Mucosa of descending colon (tissue), 3 donors: ENCODE measurements around the gene SECTM1. TPM values are rescaled to one million over a fixed set of nuclear protein-coding genes. Genes with fewer than 3 reads are reported as not detected.
A peak's percentile ranks its signal among the peaks of the same experiment; 100 is the strongest.

Experiments used
- ATAC-seq: fragments of 200-7000 bp; cut with Tn5 transposase; one replicate; pipeline ENCODE4 v1.9.1; 2020; ENCODE audit warnings: mild to moderate bottlenecking, moderate library complexity
- DNase-seq, 3 donors: peaks; one replicate each; pipeline ENCODE4 v3.0.0-alpha.2; 2020
- H3K36me3 ChIP-seq: fragments of 200-600 bp; one replicate; pipeline ENCODE4 v1.8.0; 2021; ENCODE audit warnings: low read depth, mild to moderate bottlenecking
- H3K4me1 ChIP-seq: fragments of 200-600 bp; one replicate; pipeline ENCODE4 v1.8.0; 2021; ENCODE audit warnings: low read depth, mild to moderate bottlenecking
- H3K4me3 ChIP-seq: fragments of 200-600 bp; one replicate; pipeline ENCODE4 v1.8.0; 2021; ENCODE audit warnings: mild to moderate bottlenecking
- H3K9me3 ChIP-seq: fragments of 200-600 bp; one replicate; pipeline ENCODE4 v1.8.0; 2021; ENCODE audit warnings: mild to moderate bottlenecking
- intact Hi-C, 2 donors: fragments of 100-400 bp; cut with DNase I in 1 of 2; cut with micrococcal nuclease in 1 of 2; formaldehyde crosslinking; loops; one replicate each; pipeline versions ENCODE4 v1.11.0 to v1.11.1; 2022; cut with DNase I, micrococcal nuclease
- total RNA-seq, 3 donors: library from RNA; stranded (reverse); fragmentation: NEBNext Ultra II Directional in 2 of 3; extraction: Animal tissue kit (Norgen Biotek cat#: 25700) in 2 of 3; gene quantifications; one replicate each; pipeline versions ENCODE4 v1.2.1 to v1.2.4, GENCODE V29; 2021 to 2023
- TF ChIP-seq, protein P1 (sequence below): fragments of 200-600 bp; IDR thresholded peaks from one replicate; pipeline ENCODE4 v1.8.0; 2022; ENCODE audit warnings: antibody characterized with exemption, mild to moderate bottlenecking
- donor health status: DM: no; HTN: no; CAD: no; lungs with moderate emphysema.
- donor health status: DM: no; HTN: no; CAD: no.
- donor health status: DM: no; HTN: yes; CAD: no.

The SECTM1 gene
- total RNA-seq, 3 donors from 2014 or later: 127 to 268 (median 213) TPM

DNA sequence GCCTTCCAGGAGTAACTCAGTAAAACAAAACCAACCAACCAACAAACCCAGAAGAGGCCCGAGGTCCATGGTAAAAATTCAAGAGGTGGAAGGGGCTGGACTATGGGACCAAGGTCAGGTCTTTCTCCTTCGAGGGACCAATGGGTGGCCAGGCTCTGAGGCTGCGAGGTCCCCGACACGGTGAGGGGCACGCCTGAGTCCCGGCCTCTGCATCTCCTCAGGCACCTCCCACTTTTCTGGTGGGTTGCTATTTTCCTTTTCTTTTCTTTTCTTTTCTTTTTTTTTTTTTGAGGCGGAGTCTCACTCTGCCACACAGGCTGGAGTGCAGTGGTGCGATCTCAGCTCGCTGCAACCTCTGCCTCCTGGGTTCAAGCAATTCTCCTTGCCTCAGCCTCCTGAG is 34.1 kb downstream of the SECTM1 start:
- ATAC-seq (no peak), DNase-seq (peak in 1 of 3 donors; percentile 35)
- intact Hi-C loops: no loop called here
- Histone ChIP-seq H3K4me1 (peaks cover 41% of the 10 kb centered on the region), H3K9me3 (no peaks in the 10 kb centered on the region), H3K36me3 (no peaks in the 10 kb centered on the region), H3K4me3 (no peak overlapping the region)
- TF ChIP-seq, protein P1, sequence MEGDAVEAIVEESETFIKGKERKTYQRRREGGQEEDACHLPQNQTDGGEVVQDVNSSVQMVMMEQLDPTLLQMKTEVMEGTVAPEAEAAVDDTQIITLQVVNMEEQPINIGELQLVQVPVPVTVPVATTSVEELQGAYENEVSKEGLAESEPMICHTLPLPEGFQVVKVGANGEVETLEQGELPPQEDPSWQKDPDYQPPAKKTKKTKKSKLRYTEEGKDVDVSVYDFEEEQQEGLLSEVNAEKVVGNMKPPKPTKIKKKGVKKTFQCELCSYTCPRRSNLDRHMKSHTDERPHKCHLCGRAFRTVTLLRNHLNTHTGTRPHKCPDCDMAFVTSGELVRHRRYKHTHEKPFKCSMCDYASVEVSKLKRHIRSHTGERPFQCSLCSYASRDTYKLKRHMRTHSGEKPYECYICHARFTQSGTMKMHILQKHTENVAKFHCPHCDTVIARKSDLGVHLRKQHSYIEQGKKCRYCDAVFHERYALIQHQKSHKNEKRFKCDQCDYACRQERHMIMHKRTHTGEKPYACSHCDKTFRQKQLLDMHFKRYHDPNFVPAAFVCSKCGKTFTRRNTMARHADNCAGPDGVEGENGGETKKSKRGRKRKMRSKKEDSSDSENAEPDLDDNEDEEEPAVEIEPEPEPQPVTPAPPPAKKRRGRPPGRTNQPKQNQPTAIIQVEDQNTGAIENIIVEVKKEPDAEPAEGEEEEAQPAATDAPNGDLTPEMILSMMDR: no peak

DNA sequence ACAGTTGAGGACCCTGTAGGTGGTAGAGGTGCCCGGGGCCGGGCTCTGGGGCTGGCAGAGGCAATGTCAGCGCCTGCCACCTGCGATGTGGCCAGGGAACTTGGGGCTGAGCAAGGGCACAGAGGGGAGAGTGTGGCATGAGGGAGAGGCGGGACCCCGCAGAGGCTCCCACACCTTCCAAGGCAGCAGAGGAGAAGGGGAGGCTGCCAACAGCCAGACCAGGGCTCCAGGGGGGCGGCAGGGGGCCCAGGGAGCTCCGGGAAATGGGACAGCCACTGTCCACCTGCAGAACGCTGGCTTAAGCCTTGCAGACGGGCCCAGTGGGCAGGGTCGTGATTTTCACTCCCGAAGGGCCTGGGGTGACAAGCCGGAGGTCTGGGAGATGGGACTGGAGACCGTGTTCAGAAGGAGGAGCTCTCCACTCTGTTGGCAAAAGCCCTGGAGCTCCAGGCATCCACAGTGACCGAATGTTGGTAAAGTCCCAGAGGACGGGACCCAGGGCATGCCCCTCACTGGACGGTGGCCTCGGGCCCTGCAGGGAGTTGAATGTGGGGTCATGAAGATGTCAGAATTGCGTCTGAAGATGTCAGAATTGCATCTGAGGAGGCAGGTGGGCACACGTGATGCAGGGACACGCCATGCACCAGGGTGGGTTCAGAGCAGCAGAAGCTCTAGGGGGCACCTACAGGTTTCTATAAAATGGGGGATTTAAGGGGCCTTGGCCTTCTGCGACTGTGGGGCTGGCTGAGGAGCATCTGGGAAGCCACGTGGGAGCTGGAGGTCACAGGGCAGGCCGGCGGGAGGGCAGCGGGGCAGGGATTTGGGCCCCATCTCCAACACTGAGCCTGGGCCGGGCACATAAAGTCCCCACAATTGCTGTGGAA is 34.8 kb downstream of the SECTM1 start:
- intact Hi-C loops: no loop called here
- no peaks in the 10 kb centered on the region for H3K9me3 ChIP-seq
- H3K4me3 ChIP-seq: no peak overlapping the region
- DNase-seq (no peak), ATAC-seq (no peak)
- no peaks in the 10 kb centered on the region for H3K36me3 ChIP-seq
- peaks cover 48% of the 10 kb centered on the region for H3K4me1 ChIP-seq
- TF ChIP-seq, protein P1: no peak

DNA sequence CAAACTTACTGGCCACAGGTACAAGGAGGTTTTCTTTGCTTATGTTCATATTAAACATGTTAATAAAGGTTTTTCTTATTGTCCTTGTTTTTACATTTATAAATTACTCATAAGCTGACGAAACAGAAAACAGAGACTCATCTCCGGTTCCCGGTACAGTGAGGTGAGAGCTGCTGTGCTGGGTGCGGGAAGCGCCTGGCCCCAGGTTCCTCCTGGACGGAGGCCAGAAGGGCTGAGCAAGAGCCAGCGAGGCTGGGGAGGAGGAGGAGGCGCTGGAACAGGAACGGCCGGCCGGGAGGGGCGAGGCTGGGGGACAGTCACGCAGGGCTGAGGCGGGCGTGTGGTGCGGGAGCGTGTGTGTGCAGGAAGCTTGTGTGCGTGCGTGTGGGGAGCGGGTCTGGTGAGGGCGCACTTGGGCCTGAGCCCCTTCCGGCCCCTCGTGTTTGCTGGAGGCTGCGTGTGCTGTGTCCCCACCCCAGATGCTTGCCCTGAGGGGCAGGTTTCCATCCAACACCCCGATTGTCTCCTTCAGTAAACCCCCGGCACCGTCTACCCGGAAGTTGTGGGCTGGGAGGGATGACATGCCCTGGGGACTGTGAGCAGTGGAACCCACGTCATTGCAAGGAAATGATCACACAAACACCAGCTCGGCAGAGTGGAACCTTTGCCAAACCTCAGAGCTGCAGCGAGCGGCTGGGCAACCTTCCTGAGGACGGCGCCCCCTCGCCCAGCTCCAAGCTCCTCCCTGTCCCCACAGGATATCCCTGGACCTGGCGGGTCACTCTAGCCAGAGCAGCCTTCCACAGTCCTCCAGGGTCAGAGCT is 35.6 kb downstream of the SECTM1 start:
- peak; percentile 75 for ATAC-seq
- TF ChIP-seq, protein P1: no peak
- Histone ChIP-seq H3K4me3 (peak overlapping the region; percentile 11), H3K4me1 (peaks cover 49% of the 10 kb centered on the region), H3K9me3 (no peaks in the 10 kb centered on the region), H3K36me3 (no peaks in the 10 kb centered on the region)
- DNase-seq: peak; percentile 92 to 96 (median 94)
- intact Hi-C loops: no loop called here

DNA sequence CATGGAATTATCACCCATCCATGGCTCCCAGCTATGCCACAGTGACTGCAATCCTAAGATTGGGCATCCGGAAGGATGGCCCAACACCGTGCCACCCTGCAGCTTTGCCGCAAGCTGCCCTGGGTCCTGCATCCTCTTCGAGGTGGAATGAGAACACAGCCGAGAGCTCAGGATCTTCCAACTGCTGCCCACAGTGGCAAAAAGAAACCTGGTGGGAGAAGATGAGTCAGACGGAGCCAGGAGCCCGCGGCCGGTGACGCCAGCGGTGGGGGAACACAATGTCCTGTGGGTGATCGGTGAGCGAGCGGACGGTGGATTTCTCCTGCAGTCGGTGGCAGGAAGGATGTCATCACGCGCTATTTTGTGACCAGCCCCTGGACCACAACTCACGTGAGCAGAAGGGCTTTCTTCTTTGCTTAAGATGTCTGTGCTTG is 36.3 kb downstream of the SECTM1 start:
- H3K4me1 ChIP-seq: peaks cover 50% of the 10 kb centered on the region
- H3K9me3 ChIP-seq: no peaks in the 10 kb centered on the region
- peak; percentile 77 to 95 (median 83) for DNase-seq
- TF ChIP-seq, protein P1: no peak
- intact Hi-C loops: no loop called here
- peak; percentile 27 for ATAC-seq
- peak overlapping the region; percentile 11 for H3K4me3 ChIP-seq
- no peaks in the 10 kb centered on the region for H3K36me3 ChIP-seq

DNA sequence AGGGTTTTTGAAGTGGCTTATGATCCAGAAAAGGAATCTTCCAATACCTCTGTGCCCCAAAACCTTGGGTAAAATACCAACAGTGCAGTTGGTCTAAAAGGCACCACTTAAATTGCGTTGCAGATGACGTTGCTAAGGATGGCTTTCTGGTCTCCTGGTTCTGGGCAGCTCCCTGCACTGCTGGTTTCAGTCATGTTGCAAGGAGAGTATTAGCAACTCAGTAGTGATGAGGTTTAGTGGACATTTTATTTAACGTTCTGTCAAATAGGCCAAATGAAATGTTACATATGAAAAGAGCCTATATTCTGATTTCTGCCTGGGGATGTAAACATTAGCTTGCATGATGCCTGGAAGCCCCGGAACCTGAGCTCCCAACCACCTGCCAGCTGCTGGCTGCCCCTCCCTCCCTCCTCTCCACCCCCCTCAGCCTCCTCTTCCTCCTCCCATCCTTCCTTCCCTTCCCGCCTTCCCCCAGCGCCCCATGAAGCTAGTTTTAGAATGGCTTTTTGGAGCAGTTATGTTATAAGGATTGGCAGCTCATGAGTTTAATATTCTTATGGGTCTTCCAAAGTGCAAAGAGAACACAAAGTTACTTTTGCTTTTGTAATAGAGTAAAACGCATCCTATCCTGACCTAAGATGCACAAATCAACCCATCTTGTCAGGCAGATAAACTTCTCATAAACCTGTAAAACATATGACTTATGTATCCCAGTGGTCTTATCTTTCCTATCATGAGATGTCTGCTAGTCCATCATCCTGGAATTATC is 36.9 kb downstream of the SECTM1 start:
- H3K4me1 ChIP-seq: peaks cover 55% of the 10 kb centered on the region
- intact Hi-C loops: no loop called here
- H3K9me3 ChIP-seq: no peaks in the 10 kb centered on the region
- H3K36me3 ChIP-seq: no peaks in the 10 kb centered on the region
- no peak for ATAC-seq
- TF ChIP-seq, protein P1: no peak
- H3K4me3 ChIP-seq: no peak overlapping the region
- peak in 2 of 3 donors; percentile 38 to 74 for DNase-seq
